ENCODE data around the gene MTHFSD.

GRCh38 chr16:86555704-86556075 is 655 bp upstream of the MTHFSD start:
- TF ChIP-seq EP300 (IDR thresholded peaks at IDR 0.05) (no peak), CTCF (IDR thresholded peaks at IDR 0.05) (no peak), POLR2AphosphoS5 (IDR thresholded peaks at IDR 0.05) (no peak), POLR2A (IDR thresholded peaks at IDR 0.05) (no peak)

Data from gastroesophageal sphincter (tissue), 3 donors.